ENCODE measurements around the gene SNX11.

Gene SNX11

DNA sequence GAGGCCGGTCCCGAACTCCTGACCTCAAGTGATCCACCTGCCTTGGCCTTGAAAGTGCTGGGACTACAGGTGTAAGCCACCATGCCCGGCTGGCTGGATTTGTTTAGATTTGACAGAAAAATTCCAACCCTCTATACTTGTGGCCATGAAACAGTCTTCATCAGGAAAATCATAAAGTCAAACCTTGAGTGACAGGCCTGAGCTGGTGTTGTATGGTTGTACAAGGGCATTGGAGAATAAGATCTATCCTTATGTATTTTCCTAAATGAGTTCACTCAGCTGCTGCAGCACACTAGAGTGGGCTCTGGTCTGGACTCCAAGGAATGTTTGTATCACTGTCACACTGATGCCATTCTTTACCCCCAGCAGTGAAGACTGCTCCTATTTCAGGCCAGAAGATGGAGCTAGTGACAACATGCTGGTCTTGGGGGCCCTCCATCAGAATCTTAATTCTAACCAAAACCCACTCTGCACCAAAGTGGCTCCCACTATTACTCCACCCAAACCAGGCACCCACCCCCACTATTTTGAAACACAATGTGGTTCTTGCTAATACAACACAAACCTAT is 27.4 kb downstream of the SNX11 start:
- DNase-seq = no peak

DNA sequence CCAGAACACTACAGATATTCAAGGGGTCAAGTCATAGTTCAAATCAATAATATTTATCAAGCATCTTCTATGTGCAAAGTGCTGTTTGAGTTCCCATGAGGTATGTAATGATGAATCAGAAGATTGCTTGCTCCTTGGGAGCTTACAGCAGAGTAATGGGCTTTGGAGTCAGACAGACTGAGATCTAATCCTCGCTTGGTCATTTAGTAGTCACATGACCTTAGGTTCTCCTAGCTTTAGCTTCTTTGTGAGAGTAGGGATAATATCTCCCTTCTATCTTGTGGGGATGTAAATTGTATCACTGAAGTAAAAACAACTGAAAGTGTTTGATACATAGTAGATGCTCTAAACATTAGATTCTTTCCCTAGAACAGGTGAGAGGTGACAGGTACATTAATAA is 30.1 kb downstream of the SNX11 start:
- no peak for DNase-seq

DNA sequence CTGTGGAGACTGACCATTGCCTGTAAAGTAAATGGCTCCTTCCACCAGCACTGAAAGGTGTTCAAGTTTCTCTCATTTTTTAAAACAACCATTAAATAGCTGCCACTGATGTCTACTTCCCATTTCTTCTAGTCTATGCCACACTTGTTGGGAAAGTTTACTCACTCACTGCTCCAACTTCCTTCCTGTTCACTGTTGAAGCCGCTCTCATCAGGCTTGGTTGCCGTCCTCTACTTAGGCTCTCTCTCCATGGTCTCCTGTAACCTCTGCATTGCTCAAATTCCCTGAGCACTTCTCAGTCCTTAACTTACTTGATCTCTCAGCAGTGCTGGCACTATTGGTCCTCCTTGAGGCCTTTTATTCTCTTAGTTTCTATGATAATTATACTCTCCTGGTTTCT is 32.4 kb downstream of the SNX11 start:
- DNase-seq = no peak

DNA sequence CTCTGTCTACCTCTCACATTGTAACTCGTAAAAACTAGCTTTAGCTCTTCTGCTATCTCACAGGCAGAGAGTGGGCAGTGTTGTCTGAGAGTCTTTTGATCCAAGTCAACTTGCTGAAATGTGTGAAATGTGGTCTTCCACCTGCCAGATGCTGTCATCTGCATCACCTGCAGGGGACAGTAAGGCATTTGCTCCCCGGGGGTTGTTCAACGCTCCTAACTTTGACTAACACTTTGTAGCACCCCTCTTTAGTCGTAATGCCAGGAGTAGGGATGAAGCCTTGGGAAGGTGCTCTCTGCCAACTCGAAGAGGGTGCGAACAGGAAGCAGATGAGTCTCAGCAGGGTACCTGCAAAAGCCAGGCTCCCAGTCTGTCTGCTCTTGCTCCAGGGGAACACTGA is 36.1 kb downstream of the SNX11 start:
- DNase-seq = no peak

DNA sequence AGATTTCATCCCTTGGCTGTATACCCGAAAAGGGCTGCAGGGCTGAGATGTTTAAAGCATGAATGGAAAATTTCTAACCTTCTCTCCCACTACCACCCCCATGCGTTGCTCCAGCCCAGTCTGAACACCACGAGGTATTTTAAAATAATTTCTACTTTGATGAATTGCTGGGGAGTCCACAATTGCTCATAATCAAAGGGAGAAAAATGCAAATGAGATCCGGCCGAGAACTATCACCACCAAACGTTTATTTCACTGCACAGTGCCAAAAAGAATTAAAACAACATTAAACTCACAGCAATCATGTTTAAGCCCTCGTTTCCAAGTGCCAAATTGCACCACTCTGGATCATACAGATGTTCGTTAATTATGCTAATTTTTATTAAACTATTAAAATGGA is 36.7 kb downstream of the SNX11 start:
- no peak for DNase-seq

DNA sequence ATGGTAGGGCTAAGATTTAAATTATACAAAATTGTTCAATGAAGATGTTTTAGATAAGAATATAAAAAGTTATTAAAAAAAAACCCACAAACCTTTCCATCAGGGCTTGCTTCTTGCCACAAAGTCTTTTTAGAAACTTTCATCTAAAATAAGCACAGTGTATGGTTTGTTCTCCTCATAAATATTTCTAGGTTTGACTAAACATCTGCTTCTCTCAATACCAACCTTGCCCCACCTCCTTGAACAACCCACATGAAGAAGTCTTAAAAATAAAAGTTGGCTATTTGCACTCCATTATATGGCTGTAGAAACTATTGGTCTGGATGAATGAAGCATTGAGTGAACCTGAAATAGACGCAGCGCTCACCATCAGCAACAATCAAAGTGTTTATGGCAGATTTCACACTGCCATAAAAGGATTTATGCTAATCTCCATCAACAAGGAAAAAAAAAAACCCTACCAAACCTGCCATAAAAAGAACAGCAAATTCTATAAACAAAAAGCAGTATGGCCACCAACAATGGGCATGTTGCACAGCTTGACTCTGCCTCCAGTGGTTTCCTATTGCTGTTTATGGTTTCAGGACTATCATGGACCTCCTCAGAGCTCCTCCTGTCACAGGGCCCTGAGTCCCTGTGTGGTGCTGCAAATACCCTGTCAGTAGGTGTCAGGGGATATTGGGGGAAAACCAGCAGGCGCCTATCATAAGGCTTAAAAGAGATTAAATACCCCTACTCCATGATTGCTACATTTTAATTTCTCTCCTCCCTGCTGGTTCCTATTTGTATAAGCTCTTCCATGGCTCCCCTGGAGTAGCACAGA is 37.6 kb downstream of the SNX11 start:
- no peak for DNase-seq

DNA sequence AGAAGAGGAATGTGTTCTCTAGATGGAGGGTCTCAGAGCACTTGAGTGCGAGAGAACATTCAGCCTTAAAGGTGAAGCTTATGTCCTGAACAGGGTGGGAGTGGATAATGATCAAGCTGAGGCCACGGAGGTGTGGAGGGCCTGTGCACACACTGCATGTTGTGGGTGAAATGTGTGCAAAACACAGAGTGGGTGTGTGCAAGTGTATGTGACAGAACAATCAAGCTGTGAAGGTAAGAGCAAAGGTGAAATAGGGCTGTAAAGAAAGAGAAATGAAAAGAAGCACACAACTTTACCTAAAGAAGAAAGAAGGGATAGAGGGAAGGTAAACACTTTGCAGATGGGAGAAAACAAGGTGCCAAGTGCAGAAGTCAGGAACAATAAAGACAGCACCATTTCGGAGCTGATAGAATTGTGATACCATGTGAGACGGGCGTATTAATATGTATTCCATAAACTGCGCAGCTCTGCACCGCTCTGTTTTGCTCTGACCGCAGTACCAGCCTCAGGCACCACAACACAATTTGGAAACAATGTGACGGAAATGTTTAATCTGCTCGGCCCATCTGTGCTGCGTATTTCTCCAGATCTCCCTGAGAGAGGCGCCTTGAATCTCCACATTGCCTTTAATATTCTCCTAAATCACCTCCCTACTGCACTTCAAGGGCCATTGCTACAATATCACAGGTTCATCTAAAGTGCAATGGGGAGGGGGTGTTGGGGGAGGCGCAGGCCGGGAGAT is 40.6 kb downstream of the SNX11 start:
- DNase-seq = no peak

DNA sequence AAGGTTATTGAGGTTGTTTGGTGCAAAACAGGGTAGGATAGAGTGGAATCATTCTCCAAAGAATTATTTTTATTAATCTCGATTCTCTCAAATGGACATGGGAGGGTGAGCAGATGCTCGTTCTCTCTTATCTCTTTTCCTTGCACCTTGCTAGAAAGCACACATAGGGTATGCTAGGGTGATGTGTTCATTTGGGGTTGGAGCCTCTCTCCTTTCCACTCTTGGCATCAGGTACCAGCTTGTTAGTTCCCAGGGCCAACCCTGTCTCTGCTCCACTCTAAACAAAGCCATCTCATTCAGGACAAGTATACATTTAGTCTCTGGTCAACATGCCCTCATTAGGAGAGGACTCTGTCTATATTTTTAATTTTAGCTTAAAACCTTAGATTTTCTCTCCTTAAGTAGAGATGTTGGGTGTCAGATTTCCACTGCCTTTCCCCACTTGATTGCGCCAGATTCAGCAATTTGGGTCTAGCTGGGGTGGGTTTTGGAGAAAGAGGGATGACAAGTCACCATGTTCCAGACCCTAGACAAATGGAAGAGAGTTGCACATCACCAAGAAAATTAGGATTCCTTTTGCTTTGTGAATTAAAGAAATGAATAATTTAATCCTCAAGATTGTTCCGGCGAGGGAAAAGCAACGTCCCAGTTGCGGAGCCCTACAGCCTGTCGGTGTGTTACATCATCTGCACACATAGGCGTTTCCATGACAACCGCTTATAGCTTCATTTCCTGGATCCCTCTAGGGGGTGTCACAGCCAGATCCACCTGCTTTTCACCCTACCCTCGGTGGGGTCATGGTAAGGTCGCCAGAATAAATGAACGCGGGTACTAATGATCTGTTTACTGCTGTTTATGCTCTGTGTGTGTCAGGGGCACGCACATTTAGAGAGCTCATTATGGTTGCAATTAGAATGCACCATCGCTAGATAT is 41.6 kb downstream of the SNX11 start:
- no peak for DNase-seq

DNA sequence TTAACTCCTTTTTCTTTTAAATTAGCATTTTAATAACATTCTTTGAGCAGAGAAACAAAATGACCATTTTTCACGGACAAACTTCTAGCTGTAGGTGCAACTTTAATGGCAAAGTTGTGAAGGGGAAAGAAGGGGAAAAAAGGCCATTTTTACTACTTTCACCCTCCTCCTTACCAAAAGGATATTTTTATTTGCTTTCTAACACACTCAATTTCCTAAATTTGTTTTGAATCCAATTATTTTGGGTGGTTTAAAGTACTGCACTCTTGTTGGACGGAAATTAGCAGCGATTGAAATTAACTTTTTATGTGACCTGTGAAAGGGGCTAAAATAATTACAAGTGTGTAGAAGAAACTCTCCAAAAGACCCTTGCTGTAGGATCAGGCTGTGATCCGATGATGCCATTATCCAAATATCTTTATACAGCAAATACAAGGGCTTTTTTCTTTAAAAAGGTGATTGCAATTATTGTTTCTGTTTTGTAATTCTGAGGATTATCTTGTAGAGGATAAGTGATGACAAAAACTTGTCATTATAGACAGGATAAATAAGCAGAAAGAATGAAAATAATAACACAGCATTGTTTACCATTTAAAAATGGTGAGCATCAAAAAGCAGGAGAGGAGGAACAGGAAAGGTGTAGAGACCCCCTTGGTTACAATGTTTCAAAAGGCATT is 42.4 kb downstream of the SNX11 start:
- no peak for DNase-seq

DNA sequence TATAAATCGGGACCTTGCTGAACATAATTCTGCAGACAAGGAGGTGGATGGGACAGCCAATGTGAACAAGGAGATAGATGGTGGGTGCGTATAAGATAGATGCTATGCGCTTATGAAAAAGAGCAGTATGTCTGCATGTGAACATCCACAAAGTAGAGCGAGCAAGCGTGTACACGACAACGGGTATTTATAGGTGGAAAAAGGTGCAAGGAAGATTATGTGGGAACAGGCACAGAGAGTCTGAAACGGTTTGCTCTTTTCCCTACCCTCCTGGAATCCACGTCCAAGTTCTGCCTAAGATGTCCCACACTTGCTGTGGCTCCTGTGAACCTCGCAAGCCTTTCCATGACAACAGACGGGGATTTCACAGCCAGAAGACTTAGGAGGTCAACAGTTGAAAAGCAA is 43.0 kb downstream of the SNX11 start:
- no peak for DNase-seq

DNA sequence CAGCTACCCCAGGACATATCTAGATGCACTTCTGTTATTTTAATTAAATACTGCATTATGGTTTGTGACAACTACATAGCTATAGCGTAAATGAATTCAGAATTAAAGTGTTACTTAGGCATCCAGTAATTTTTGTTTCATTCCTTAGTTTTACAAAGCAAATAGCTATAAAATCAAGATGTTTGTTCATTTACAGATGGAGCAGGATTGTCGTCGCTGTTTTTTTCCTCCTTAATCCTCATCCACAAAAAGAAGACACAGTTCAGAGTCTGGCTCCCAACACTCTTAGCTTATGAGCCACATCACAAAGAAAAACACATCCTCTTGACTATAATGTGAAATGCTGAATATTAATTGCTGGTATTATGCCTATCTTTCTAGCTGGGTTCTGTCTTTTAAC is 43.7 kb downstream of the SNX11 start:
- no peak for DNase-seq

DNA sequence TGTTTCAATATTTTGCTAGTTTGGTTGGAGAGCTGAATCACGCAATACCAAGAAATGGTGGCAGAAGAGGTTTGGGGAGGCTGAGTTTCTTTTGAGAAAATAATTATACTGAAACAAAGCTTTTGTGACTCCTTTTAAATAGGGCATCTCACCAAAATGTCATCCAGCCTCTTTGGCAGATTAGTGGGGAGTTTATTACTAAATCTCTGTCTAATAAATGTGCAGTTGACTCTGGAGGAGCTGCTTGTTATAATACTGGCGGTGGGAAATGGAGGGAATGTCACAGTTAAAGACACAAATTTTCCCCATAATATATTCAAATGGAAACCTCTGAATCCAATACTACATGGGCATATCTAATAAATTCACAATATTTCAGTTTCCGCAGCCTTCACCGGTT is 44.7 kb downstream of the SNX11 start:
- no peak for DNase-seq

DNA sequence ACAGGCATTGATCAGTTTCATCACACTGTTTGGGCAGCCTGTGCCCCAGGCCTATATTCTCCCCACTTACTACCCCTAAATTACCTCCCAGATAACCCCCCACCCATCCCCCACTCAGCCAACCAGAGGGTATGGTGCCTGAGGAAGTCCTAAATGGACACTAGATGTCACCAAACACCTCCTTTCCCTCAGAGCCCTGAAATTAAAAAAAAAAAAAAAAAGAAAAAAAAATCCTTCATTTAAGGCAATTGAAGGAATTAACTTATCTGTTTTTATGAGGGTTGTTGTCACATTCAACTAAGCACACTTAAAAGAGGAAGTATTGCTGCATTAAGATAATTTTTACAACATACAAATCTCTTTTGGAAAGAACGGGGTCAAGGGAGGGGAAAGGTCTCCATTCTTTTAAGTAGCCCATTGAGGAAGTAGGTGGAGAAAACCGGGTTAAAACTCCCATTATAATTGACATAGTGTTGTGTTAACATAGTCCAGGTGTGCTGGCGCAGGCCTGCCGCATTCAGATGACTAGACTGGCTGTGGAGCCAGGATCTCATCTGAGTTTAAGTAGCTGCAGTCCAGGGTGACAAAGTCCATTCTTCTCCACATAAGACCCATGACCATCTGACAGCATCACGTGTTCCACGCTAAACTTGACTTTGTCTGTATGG is 46.3 kb downstream of the SNX11 start:
- DNase-seq = no peak

DNA sequence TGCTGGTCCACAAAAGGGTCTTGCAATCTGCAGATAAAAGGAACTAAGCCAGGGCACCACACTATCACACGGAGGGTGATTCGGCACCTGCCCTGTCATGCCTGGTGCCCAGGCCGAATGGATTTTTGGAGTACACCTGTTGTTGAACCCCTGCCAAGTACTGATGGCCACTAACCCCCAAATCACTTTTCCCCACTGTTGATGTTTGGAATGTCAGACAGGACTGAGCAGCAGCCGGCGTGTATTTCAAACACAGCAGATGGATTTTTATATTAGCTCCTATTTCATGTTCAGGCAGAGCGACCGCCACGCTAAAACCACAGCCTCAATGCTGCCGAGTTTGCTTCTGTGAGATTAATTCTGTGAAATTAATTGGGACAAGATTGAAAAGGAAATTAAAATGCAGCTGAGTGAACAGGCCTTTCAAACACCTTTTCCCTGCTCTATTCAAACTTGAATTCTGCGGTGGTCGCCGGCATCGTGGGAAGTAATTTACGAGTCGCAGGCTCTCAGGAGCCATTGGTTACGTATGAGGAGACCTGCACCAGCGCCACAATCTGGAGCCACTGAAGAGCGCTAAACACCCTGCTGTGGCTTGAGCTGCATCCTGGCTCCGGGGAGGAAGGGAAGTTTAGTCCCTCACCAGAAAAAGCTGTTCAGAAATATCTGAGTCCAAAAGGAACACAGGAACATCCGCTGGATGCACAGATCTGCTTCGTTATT is 48.5 kb downstream of the SNX11 start:
- DNase-seq = no peak

DNA sequence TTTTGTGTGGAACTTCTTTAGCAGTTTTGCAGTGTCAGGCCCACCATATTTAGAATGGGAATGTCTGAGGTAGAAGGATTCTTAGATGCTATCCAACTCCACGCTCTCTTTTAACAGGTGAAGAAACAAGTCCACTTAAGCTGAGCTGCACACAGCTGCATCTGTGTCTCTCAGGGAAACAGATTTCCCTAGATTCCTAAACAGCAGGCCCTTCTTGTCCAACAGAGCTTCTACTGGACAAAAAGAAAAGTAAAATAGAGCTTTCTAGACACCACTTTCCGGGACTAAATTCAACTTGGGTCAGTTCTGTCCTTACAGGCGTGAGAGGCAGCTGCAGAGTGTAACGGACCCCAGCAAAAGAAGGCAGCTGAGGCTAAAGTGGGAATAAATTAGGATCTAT is 51.7 kb downstream of the SNX11 start:
- no peak for DNase-seq

DNA sequence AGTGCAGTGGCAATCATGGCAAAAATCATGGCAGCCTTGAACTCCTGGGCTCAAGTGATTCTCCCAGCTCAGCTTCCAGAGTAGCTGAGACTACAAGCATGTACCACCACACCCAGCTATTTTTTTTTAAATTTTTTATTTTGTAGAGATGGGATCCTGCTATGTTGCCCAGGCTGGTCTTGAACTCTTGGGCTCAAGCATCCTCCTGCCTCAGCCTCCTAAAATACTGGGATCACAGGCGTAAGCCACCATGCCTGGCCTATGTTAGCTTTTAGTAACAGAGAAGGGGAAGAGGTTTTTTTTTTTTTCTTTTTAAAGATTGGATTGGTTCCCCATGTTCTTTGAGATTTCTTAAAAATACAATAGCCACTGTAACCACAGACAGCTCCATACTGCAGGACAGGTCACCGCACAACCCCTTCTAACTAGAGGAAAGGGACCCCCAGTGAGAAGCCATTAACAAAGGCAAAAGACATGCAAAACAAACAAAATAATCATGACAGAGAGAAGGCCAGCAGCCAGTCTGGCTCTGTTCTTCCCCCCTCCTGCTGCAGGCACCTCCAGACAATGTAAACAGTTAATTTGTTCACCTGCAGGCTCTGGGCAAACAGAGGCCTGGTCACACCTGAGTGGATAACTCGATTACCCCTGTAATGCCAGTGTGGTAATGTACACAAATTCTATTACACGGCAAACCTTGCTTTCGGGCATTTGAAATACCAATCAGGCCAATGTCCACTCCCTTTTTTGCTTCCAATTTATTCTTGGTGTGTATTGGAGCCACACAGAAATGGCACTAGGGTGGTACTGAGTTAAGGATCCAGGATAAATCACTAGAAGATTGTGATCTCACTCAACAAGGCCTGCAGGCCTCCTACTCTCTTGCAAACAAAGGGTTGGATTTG is 52.9 kb downstream of the SNX11 start:
- DNase-seq = no peak

DNA sequence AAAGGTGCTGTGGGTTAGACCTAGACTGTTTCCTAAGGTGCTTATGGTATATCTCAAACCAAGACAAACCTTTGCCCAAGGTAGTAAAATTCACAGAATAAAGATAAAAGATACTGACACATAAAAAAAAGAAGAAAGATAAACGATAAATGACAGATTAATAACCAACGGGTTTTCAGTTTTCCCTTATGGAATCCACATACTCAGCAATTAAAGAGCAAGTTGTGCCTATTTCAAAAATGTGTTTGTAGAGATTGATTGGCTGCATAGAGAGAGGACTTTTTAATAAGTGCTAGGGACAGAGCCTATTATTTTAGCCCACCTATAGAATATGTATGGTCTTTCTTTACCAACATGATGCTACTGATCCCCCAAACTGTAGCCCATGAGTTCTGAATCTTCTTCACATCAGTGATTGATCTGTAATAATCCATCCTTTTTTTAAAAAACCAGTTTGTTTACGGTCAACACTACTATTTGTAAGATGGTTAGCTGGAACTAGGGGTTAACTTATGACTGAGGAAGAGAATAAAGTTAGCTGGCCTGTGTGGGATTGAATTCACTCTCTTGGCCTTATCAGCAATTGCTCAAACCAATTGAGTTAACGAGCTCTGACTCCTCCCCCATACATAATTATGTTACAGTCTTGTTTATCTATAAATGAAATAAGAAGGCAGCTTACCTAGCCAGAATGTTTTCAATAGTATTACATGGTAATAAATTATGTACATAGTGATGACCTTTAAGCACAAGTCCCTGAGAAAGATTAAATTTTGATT is 53.8 kb downstream of the SNX11 start:
- DNase-seq = no peak

DNA sequence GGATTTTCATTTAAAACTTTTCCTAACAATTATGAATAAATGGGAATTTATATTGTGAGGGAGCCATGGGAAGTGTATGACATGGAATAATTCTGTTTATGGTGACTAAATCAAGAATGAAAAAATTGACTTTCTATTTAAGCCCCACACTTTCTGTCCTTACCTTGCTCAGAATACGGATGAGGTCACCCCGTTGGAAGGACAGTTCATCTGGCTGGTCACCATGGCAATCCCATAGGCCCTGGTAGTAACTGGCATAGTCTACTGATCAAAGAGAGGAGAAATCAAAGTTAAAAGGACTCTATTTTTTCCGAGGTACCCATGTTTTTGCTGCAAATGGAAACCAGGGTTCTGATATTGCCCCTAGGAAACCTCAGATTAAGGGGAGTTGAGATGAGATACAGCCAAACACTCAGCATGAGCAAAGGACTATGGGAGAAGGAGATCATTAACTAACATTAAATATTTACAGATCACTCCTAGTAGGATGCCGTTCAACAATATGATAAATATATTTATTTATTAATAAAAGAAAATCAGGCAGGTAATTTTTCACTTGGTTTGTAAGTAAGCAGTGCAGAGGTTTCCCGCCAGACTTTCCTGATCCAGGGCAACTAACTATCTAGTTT is 54.9 kb downstream of the SNX11 start:
- no peak for DNase-seq
